ENCODE measurements around the gene ASZ1.

GRCh38 chr7:117401293-117402002 lies 25.8 kb downstream of the ASZ1 start:
- TF ChIP-seq CTCF (IDR thresholded peaks at IDR 0.05; ENCODE audit: insufficient read depth, low read length, poor library complexity, severe bottlenecking) (no peak), EZH2phosphoT487 (conservative IDR thresholded peaks at IDR 0.05; ENCODE audit: low read length) (no peak)
